IPS-11a (cell line): Measurements from ENCODE around the gene ZWINT.
A peak's percentile ranks its signal among the peaks of the same experiment; 100 is the strongest.

Experiments used
- H3K4me3 ChIP-seq: one replicate; pipeline ENCODE4 v1.5.1; 2013; ENCODE audit warnings: low read depth, low read length, control low read depth

The ZWINT gene

GRCh38 chr10:56360967-56361612 is at the start of gene ZWINT:
Gene ZWINT (minus strand): TSS chr10:56361259. CDS start chr10:56361236, 23 bp downstream.
- H3K4me3 ChIP-seq, result peak within 1 kb of the TSS; percentile 99

GRCh38 chr10:56383806-56384205 is 22.7 kb upstream of the ZWINT start:
- H3K4me3 ChIP-seq, result no peak overlapping the region

- no peak overlapping the region for H3K4me3 ChIP-seq
These were observed 9.4 kb upstream of the ZWINT start for GRCh38 chr10:56370217-56371113.

GRCh38 chr10:56360583-56360966 is 484 bp downstream of the ZWINT start:
- peak overlapping the region; percentile 99 for H3K4me3 ChIP-seq

- H3K4me3 ChIP-seq, result peak overlapping the region; percentile 99
These were observed 1.2 kb downstream of the ZWINT start for GRCh38 chr10:56359837-56360236.

- H3K4me3 ChIP-seq, result no peak overlapping the region
These were observed 4.0 kb downstream of the ZWINT start for GRCh38 chr10:56357018-56357417.

GRCh38 chr10:56351909-56352630 is 9.0 kb downstream of the ZWINT start:
- H3K4me3 ChIP-seq, result no peak overlapping the region

GRCh38 chr10:56349611-56350010 is 11.4 kb downstream of the ZWINT start:
- H3K4me3 ChIP-seq, result no peak overlapping the region

- H3K4me3 ChIP-seq, result no peak overlapping the region
These were observed 13.0 kb downstream of the ZWINT start for GRCh38 chr10:56348101-56348500.

- no peak overlapping the region for H3K4me3 ChIP-seq
These were observed 14.1 kb downstream of the ZWINT start for GRCh38 chr10:56346845-56347415.

- H3K4me3 ChIP-seq, result no peak overlapping the region
These were observed 19.4 kb downstream of the ZWINT start for GRCh38 chr10:56341612-56342011.

- H3K4me3 ChIP-seq, result no peak overlapping the region
These were observed 31.1 kb downstream of the ZWINT start for GRCh38 chr10:56329961-56330360.

- H3K4me3 ChIP-seq, result no peak overlapping the region
These were observed 33.9 kb downstream of the ZWINT start for GRCh38 chr10:56327118-56327517.

- no peak overlapping the region for H3K4me3 ChIP-seq
These were observed 41.7 kb downstream of the ZWINT start for GRCh38 chr10:56319386-56319785.

GRCh38 chr10:56318816-56319215 is 42.2 kb downstream of the ZWINT start:
- H3K4me3 ChIP-seq, result no peak overlapping the region

- H3K4me3 ChIP-seq, result no peak overlapping the region
These were observed 43.5 kb downstream of the ZWINT start for GRCh38 chr10:56317603-56318002.

GRCh38 chr10:56316603-56317002 is 44.5 kb downstream of the ZWINT start:
- H3K4me3 ChIP-seq, result no peak overlapping the region
